GM18508 (cell line): Measurements from ENCODE around the gene EML6.

Experiments
- ATAC-seq: cut with Tn5 transposase; IDR thresholded peaks from one replicate; pipeline ENCODE4 v1.9.1; 2021; ENCODE audit warnings: moderate number of reproducible peaks; ENCODE audit not compliant: insufficient read depth, unreplicated experiment

Gene EML6

GRCh38 chr2:54789878-54790277, 66.4 kb downstream of the EML6 start:
- ATAC-seq, result no peak

GRCh38 chr2:54791831-54792230, 68.4 kb downstream of the EML6 start:
- ATAC-seq, result no peak

- no peak for ATAC-seq
Measured at GRCh38 chr2:54797307-54797706, 73.8 kb downstream of the EML6 start.

GRCh38 chr2:54801352-54801751, 77.9 kb downstream of the EML6 start:
- ATAC-seq, result no peak

GRCh38 chr2:54803783-54804751, 80.6 kb downstream of the EML6 start:
- no peak for ATAC-seq

- no peak for ATAC-seq
Measured at GRCh38 chr2:54805255-54805654, 81.8 kb downstream of the EML6 start.

GRCh38 chr2:54806975-54807374, 83.5 kb downstream of the EML6 start:
- ATAC-seq, result no peak

GRCh38 chr2:54808661-54809060, 85.2 kb downstream of the EML6 start:
- ATAC-seq, result no peak

- ATAC-seq, result no peak
Measured at GRCh38 chr2:54809819-54810218, 86.4 kb downstream of the EML6 start.

- no peak for ATAC-seq
Measured at GRCh38 chr2:54810246-54810645, 86.8 kb downstream of the EML6 start.

GRCh38 chr2:54813584-54813983, 90.1 kb downstream of the EML6 start:
- no peak for ATAC-seq

GRCh38 chr2:54814389-54815147, 91.1 kb downstream of the EML6 start:
- ATAC-seq, result no peak

GRCh38 chr2:54815148-54815539, 91.7 kb downstream of the EML6 start:
- no peak for ATAC-seq

- no peak for ATAC-seq
Measured at GRCh38 chr2:54818226-54818625, 94.8 kb downstream of the EML6 start.

- ATAC-seq, result no peak
Measured at GRCh38 chr2:54820558-54820957, 97.1 kb downstream of the EML6 start.

- ATAC-seq, result no peak
Measured at GRCh38 chr2:54824567-54824966, 101.1 kb downstream of the EML6 start.

GRCh38 chr2:54830546-54830945, 107.1 kb downstream of the EML6 start:
- no peak for ATAC-seq

GRCh38 chr2:54831480-54831879, 108.0 kb downstream of the EML6 start:
- ATAC-seq, result no peak

GRCh38 chr2:54834721-54835120, 111.3 kb downstream of the EML6 start:
- no peak for ATAC-seq

- ATAC-seq, result no peak
Measured at GRCh38 chr2:54836477-54836876, 113.0 kb downstream of the EML6 start.

GRCh38 chr2:54838585-54839035, 115.1 kb downstream of the EML6 start:
- ATAC-seq, result peak; percentile 42
